Stimulated activated CD8-positive, alpha-beta memory T cell treated with anti-CD3 and anti-CD28 coated beads, Interleukin-4, amount 100 ng/mL, for 4 hours (primary cell): ENCODE measurements around the gene ADGRV1.
"Not testable (repeated sequence)": the region's sequence is repeated elsewhere in the genome, so short reads cannot be mapped to it uniquely, and the experiment has no call there.

Experiments
- DNase-seq, 2 donors: peaks; one replicate each; pipeline ENCODE4 v3.0.0-alpha.2; 2020; ENCODE audit warnings: low read depth in 2 of 2, low spot score in 1 of 2

The ADGRV1 gene

GRCh38 chr5:90981821-90982220, 423.2 kb downstream of the ADGRV1 start:
- DNase-seq = no peak

GRCh38 chr5:90982576-90982975, 424.0 kb downstream of the ADGRV1 start:
- DNase-seq = no peak

- no peak for DNase-seq
Measured at GRCh38 chr5:90983148-90983547, 424.6 kb downstream of the ADGRV1 start.

GRCh38 chr5:90983711-90984124, 425.1 kb downstream of the ADGRV1 start:
- DNase-seq = no peak

- DNase-seq = no peak
Measured at GRCh38 chr5:90985341-90985740, 426.7 kb downstream of the ADGRV1 start.

- no peak for DNase-seq
Measured at GRCh38 chr5:90987726-90988125, 429.1 kb downstream of the ADGRV1 start.

- DNase-seq = no peak
Measured at GRCh38 chr5:90991201-90991600, 432.6 kb downstream of the ADGRV1 start.

- no peak for DNase-seq
Measured at GRCh38 chr5:90994796-90995195, 436.2 kb downstream of the ADGRV1 start.

- DNase-seq = no peak
Measured at GRCh38 chr5:90996089-90996488, 437.5 kb downstream of the ADGRV1 start.

- no peak for DNase-seq
Measured at GRCh38 chr5:90997082-90997481, 438.5 kb downstream of the ADGRV1 start.

GRCh38 chr5:91000743-91001142, 442.1 kb downstream of the ADGRV1 start:
- no peak for DNase-seq

- no peak for DNase-seq
Measured at GRCh38 chr5:91006713-91007112, 448.1 kb downstream of the ADGRV1 start.

GRCh38 chr5:91007251-91007650, 448.7 kb downstream of the ADGRV1 start:
- DNase-seq = no peak

GRCh38 chr5:91007780-91008402, 449.3 kb downstream of the ADGRV1 start:
- no peak for DNase-seq

GRCh38 chr5:91010090-91010489, 451.5 kb downstream of the ADGRV1 start:
- DNase-seq = no peak

GRCh38 chr5:91011029-91011428, 452.4 kb downstream of the ADGRV1 start:
- no peak for DNase-seq

- DNase-seq = not testable (repeated sequence)
Measured at GRCh38 chr5:91012867-91013266, 454.3 kb downstream of the ADGRV1 start.

GRCh38 chr5:91016322-91016721, 457.7 kb downstream of the ADGRV1 start:
- DNase-seq = no peak

- DNase-seq = no peak
Measured at GRCh38 chr5:91016954-91017700, 458.5 kb downstream of the ADGRV1 start.

GRCh38 chr5:91018200-91018599, 459.6 kb downstream of the ADGRV1 start:
- no peak for DNase-seq

GRCh38 chr5:91018712-91019371, 460.2 kb downstream of the ADGRV1 start:
- DNase-seq = no peak

- DNase-seq = no peak
Measured at GRCh38 chr5:91020065-91020800, 461.6 kb downstream of the ADGRV1 start.
